GM18858 (cell line): ENCODE data around the gene RTN4IP1.

ENCODE experiments used
- ATAC-seq: cut with Tn5 transposase; IDR thresholded peaks from one replicate; pipeline ENCODE4 v1.9.1; 2021; ENCODE audit not compliant: unreplicated experiment

RTN4IP1 gene

GRCh38 chr6:106522562-106523250 is 106.6 kb downstream of the RTN4IP1 start:
- ATAC-seq = no peak
